Heart right ventricle (tissue), 16 donors: ENCODE results near the gene DRAXIN. TPM values are rescaled to one million over a fixed set of nuclear protein-coding genes. Genes with fewer than 3 reads are reported as not detected.

Experiments
- ATAC-seq, 8 donors: fragments of 200-7000 bp; cut with Tn5 transposase; one replicate each; pipeline ENCODE4 v1.9.1; 2020; ENCODE audit warnings: mild to moderate bottlenecking in 8 of 8, moderate library complexity in 8 of 8, moderate number of reproducible peaks in 1 of 8
- DNase-seq, 2 donors: peaks; one replicate each; pipeline ENCODE4 v3.0.0-alpha.2; 2020
- H3K27ac ChIP-seq, 10 donors: fragments of 200-600 bp; sonication (generic) in 2 of 10; one replicate each; pipeline versions ENCODE4 v1.5.0 to v1.8.0; 2020 to 2022; ENCODE audit warnings: mild to moderate bottlenecking in 3 of 10
- H3K27me3 ChIP-seq, 7 donors: fragments of 200-600 bp; one replicate each; pipeline ENCODE4 v1.8.0; 2021 to 2022; ENCODE audit warnings: mild to moderate bottlenecking in 2 of 7
- H3K36me3 ChIP-seq, 9 donors: fragments of 200-600 bp; sonication (generic) in 1 of 9; one replicate each; pipeline versions ENCODE4 v1.5.0 to v1.8.0; 2020 to 2022; ENCODE audit warnings: mild to moderate bottlenecking in 2 of 9
- H3K4me1 ChIP-seq, 9 donors: fragments of 200-600 bp; sonication (generic) in 1 of 9; one replicate each; pipeline versions ENCODE4 v1.5.0 to v1.8.0; 2020 to 2022; ENCODE audit warnings: mild to moderate bottlenecking in 4 of 9
- H3K4me3 ChIP-seq, 10 donors: fragments of 200-600 bp; sonication (generic) in 2 of 10; one replicate each; pipeline versions ENCODE4 v1.5.0 to v1.8.0; 2020 to 2022; ENCODE audit warnings: mild to moderate bottlenecking in 7 of 10, moderate library complexity in 2 of 10
- H3K9me3 ChIP-seq, 11 donors: fragments of 200-600 bp in 10 of 11; sonication (generic) in 2 of 11; one replicate each; pipeline versions ENCODE4 v1.5.0 to v1.8.0; 2013 to 2022; ENCODE audit warnings: mild to moderate bottlenecking in 2 of 11, control low read depth in 1 of 11, moderate library complexity in 1 of 11
- WGBS, 2 donors: extraction: QIAGEN DNeasy Blood & Tissue Kit; methylation state at CpG; one replicate each; pipeline ENCODE4 v1.1.7; 2013; ENCODE audit warnings: inconsistent platforms in 1 of 2; 5-methylcytosine and 5-hydroxymethylcytosine counted together
- intact Hi-C, 10 donors: fragments of 100-400 bp; cut with DNase I; formaldehyde crosslinking; loops; one replicate each; pipeline versions ENCODE4 v1.11.1 to v1.14.2; 2022
- polyA plus RNA-seq, 2 donors: library from polyadenylated mRNA; stranded (reverse); fragments of 200-250 nt; gene quantifications; one replicate each; pipeline ENCODE4 v1.2.3, GENCODE V29; 2013
- total RNA-seq, 10 donors: library from RNA; stranded (reverse); fragmentation: NEBNext Ultra II Directional in 3 of 10; extraction: Animal tissue kit (Norgen Biotek cat#: 25700) in 3 of 10; gene quantifications; one replicate each; pipeline versions ENCODE4 v1.2.1 to v1.2.4, GENCODE V29; 2021 to 2023
- TF ChIP-seq, protein P1 (sequence below), 9 donors: fragments of 200-600 bp; sonication (generic) in 2 of 9; IDR thresholded peaks; one replicate each; pipeline versions ENCODE4 v1.5.0 to v1.8.0; 2021 to 2022; ENCODE audit warnings: antibody characterized with exemption in 9 of 9, mild to moderate bottlenecking in 5 of 9, moderate library complexity in 1 of 9
- donor health status: Arrhythmogenic right ventricular cardiomyopathy.
- donor health status: ischemic (EF 13 %, LVEDD 7.1; RV severe dilation, severe dysfunction).
- donor health status: healthy with polysubstance abuse.
- donor health status: DM: no; HTN: yes; CAD: no.
- donor health status: DM: no; HTN: no; CAD: no.
- donor health status: ischemic (EF 25% LVEDD 6.9; RV normal size, moderate dysfunction).
- donor health status: ischemic (EF 25% LVEDD 5.7; RV mildly dilated, moderate dysfunction).
- donor health status: healthy.
- donor health status: DM: yes; HTN: yes; CAD: no.
- donor health status: Ischemic cardiomyopathy.
- donor health status: ischemic (EF 35%, LVEDD 5.7; RV mildly dilated, moderate dysfunction).
- donor health status: nonischemic (EF 11% LVEDD 7.7; RV severe dilation, severe dysfunction).
- donor health status: DM: yes; HTN: yes; CAD: no.
- donor health status: PGD.
- donor health status: ischemic (EF 29% LVEDD 5.4; RV normal size, mild dysfunction).
- donor health status: nonischemic (EF 23%, LVEDD 6.1; RV moderate dilation, normal function).

Gene DRAXIN
- total and polyA plus RNA-seq, 12 donors: 0.01 to 0.18 (median 0.08) TPM; not detected in 2

DNA sequence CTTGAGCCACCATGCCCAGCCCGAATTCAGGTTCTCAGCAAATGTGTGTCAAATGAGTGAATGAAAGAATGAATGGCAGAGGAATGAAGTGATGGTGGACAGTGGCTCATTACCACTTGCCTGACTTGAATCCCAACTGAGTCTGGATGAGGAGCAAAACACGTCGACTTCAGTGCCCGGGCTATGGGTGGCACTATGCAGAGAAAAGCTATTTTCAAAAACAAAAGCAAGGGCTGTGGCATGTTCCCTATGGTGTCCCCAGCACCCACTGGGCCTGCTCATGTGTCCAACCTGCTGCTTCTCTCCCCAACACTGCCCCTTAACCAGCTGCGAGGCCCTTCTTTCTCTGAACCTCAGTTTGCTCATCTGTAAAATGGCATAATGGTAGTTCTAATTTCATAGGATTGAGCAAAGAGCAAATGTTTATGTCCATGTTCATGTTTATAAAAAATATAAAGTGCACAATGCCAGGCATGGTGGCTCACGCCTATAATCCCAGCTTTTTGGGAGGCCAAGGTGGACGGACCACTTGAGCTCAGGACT, 6.2 kb upstream of the DRAXIN start:
- DNase-seq (no peak), ATAC-seq (no peak)
- Histone ChIP-seq H3K27me3 (peaks cover 1 to 47% (median 28%) of the 10 kb centered on the region in 7 donors), H3K9me3 (no peaks in the 10 kb centered on the region), H3K36me3 (no peaks in the 10 kb centered on the region), H3K4me3 (no peak overlapping the region), H3K27ac (no peak overlapping the region), H3K4me1 (peaks cover 3 to 14% (median 12%) of the 10 kb centered on the region in 9 donors)
- TF ChIP-seq, protein P1, sequence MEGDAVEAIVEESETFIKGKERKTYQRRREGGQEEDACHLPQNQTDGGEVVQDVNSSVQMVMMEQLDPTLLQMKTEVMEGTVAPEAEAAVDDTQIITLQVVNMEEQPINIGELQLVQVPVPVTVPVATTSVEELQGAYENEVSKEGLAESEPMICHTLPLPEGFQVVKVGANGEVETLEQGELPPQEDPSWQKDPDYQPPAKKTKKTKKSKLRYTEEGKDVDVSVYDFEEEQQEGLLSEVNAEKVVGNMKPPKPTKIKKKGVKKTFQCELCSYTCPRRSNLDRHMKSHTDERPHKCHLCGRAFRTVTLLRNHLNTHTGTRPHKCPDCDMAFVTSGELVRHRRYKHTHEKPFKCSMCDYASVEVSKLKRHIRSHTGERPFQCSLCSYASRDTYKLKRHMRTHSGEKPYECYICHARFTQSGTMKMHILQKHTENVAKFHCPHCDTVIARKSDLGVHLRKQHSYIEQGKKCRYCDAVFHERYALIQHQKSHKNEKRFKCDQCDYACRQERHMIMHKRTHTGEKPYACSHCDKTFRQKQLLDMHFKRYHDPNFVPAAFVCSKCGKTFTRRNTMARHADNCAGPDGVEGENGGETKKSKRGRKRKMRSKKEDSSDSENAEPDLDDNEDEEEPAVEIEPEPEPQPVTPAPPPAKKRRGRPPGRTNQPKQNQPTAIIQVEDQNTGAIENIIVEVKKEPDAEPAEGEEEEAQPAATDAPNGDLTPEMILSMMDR (IDR thresholded peaks at IDR 0.05): no peak
- 85 to 88% methylated on average over 7 of the region's 7 CpGs for WGBS, 2 donors
- intact Hi-C loops: no loop called here

DNA sequence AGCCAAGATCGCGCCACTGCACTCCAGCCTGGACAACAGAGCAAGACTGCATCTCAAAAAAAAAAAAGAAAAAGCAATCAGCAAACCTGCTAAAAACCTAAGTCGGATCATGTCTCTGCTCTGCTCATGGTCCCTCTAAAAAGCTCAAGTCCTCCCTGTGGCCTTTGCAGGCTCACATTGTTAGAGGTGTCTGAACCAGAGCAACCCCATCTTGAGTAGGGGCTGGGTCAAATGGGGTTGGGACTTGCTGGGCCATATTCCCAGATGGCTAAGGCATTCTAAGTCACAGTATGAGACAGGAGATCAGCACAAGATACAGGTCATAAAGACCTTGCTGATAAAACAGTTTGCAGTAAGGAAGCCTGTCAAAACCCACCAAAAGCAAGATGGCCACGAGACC, 3.0 kb upstream of the DRAXIN start:
- Histone ChIP-seq H3K27me3 (peaks cover 23 to 80% (median 57%) of the 10 kb centered on the region in 7 donors), H3K4me3 (no peak overlapping the region), H3K4me1 (peaks cover 0 to 27% (median 10%) of the 10 kb centered on the region in 9 donors), H3K27ac (no peak overlapping the region), H3K9me3 (no peaks in the 10 kb centered on the region), H3K36me3 (no peaks in the 10 kb centered on the region)
- no peak for ATAC-seq
- intact Hi-C loops: no loop called here
- TF ChIP-seq, protein P1 (IDR thresholded peaks at IDR 0.05): no peak
- 96 to 98% methylated on average over 4 of the region's 4 CpGs for WGBS, 2 donors
- no peak for DNase-seq

DNA sequence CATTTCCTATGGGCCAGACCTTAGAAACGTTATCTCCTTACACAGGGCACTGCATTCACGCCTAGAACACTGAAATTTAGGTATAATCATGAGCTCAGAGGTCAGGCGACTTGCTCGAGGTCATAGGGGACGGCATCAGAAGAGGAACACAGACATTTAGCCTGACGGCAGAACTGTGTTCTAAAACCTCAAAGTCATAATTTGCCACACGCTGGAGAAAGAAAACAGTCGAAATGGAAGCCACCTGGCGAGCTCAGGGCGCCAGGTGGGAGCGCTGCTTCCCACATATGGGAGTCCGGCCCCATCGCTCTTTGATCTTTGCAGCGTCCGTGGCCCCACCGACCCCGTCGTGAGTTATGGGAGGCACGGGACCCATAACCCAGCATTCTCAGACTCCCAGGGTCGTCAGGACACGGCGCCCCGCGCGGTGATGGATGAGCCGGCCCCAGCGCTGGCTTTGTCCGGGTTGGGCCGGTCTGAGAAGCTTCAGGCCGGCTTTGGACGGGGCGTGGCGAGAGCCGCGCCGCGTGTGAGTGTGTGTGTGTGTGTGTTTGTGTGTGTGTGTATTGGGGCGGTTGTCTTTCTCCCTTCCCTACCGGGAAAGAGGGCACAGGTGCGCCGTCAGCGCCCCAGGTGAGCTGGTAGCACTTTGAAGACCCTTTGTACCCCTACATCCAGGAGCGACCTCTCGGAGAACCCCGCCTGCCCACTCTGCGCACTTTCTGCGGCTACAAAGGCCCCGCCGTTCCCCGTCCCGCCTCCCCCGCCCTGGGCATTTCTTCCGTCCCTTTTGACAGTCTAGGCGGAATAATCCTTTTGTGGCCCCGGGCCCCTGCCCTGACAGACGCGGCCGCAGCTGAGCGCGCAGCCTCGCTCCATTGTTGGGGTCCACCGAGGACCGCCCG, 861 bp upstream of the DRAXIN start:
- WGBS, 2 donors: 4% methylated on average over 64 of the region's 64 CpGs
- intact Hi-C loops: no loop called here
- Histone ChIP-seq H3K27me3 (peaks cover 23 to 90% (median 77%) of the 10 kb centered on the region in 7 donors), H3K27ac (no peak overlapping the region), H3K9me3 (no peaks in the 10 kb centered on the region), H3K4me3 (peak overlapping the region in 9 of 10 donors; percentile 16 to 47 (median 30)), H3K36me3 (no peaks in the 10 kb centered on the region), H3K4me1 (peaks cover 0 to 29% (median 10%) of the 10 kb centered on the region in 9 donors)
- TF ChIP-seq, protein P1 (IDR thresholded peaks at IDR 0.05): no peak
- DNase-seq (no peak), ATAC-seq (no peak)

DNA sequence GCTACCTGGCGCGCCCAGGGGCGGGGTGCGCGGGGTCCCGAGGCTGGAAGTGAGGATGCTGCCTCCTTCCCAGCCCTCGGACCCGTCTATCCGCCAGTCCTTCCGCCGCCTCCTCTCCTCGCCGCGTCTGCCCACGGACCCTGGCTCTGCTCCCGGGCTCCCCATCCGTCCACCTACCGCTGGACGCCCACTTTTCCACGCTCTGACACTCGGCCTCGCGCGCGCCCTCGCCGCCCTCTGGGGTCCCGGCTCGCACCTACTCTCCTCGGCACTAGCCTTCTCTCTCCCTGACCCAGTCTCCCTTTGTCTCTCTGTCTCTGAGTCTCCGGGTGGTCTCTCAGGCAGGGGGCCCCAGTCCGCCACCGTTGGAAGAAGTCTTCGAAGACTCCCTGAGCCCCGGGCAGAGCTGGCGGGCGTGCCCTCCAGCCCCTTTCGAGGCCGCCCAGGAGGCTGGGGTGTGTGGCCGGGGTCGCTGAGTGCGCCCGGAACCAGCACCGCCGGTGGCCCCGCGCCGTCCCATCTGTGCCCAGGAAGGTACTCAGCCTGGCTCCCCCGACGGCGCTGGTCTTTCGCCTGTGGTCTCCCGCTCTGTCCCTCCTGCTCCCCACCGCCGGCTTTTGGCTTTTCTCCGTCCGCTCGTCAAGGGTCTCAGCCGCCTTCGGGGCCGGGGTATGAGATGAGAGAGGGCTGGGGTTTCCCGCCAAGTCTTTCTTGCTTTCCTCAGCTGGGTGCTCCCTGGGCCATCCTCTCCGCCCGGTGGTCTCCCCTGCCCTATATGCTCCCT, 610 bp downstream of the DRAXIN start:
- ATAC-seq (no peak), DNase-seq (no peak)
- Histone ChIP-seq H3K27me3 (peaks cover 23 to 91% (median 87%) of the 10 kb centered on the region in 7 donors), H3K27ac (no peak overlapping the region), H3K4me3 (peak overlapping the region in 2 of 10 donors; percentile 16 to 30), H3K4me1 (peaks cover 0 to 29% (median 10%) of the 10 kb centered on the region in 9 donors), H3K36me3 (no peaks in the 10 kb centered on the region), H3K9me3 (no peaks in the 10 kb centered on the region)
- TF ChIP-seq, protein P1 (IDR thresholded peaks at IDR 0.05): no peak
- 4% methylated on average over 58 to 64 of the region's 64 CpGs for WGBS, 2 donors
- intact Hi-C loops: no loop called here
